Loucy (cell line): ENCODE data around the gene CLEC4C.

Source experiments
- H2AFZ ChIP-seq: fragments of 200-600 bp; sonication (generic); 2 replicates; pipeline ENCODE4 v1.6.0; 2016; ENCODE audit warnings: antibody characterized with exemption, mild to moderate bottlenecking, low read length, moderate library complexity
- H3F3A ChIP-seq: fragments of 200-600 bp; 2 replicates; pipeline ENCODE4 v1.6.0; 2016; ENCODE audit warnings: antibody characterized with exemption, low read depth, mild to moderate bottlenecking
- H3K27me3 ChIP-seq: fragments of 200-600 bp; sonication (generic); 2 replicates; pipeline ENCODE4 v1.6.1; 2014; ENCODE audit warnings: low read length, mild to moderate bottlenecking; ENCODE audit not compliant: insufficient read depth, poor library complexity, severe bottlenecking
- H3K36me3 ChIP-seq: fragments of 200-600 bp; sonication (generic); 2 replicates; pipeline ENCODE4 v1.6.1; 2016; ENCODE audit warnings: low read length; ENCODE audit not compliant: insufficient read depth
- H3K4me1 ChIP-seq: fragments of 200-600 bp; sonication (generic); 2 replicates; pipeline ENCODE4 v1.5.1; 2014; ENCODE audit warnings: low read length, mild to moderate bottlenecking; ENCODE audit not compliant: insufficient read depth, poor library complexity, severe bottlenecking
- H3K4me2 ChIP-seq: fragments of 200-600 bp; sonication (generic); 2 replicates; pipeline ENCODE4 v1.6.0; 2014; ENCODE audit warnings: antibody characterized with exemption, low read length, low read depth, mild to moderate bottlenecking; ENCODE audit not compliant: poor library complexity, severe bottlenecking
- H3K4me3 ChIP-seq: fragments of 200-600 bp; sonication (generic); 2 replicates; pipeline ENCODE4 v1.5.1; 2014; ENCODE audit warnings: low read length, mild to moderate bottlenecking, mixed read lengths; ENCODE audit not compliant: poor library complexity, severe bottlenecking
- H3K79me2 ChIP-seq: fragments of 200-600 bp; sonication (generic); 2 replicates; pipeline ENCODE4 v1.6.1; 2014; ENCODE audit warnings: low read length; ENCODE audit not compliant: insufficient read depth
- H3K9ac ChIP-seq: fragments of 200-600 bp; sonication (generic); 2 replicates; pipeline ENCODE4 v1.6.0; 2014; ENCODE audit warnings: mild to moderate bottlenecking, low read depth, low read length, moderate library complexity; ENCODE audit not compliant: poor library complexity, severe bottlenecking
- H3K9me2 ChIP-seq: fragments of 200-600 bp; sonication (generic); replicated peaks from 2 replicates; pipeline ENCODE4 v1.6.1; 2016; ENCODE audit warnings: low read depth, low read length, mixed read lengths
- H3K9me3 ChIP-seq: fragments of 200-600 bp; sonication (generic); 2 replicates; pipeline ENCODE4 v1.6.1; 2014; ENCODE audit warnings: mild to moderate bottlenecking, antibody characterized with exemption, low read length, low read depth; ENCODE audit not compliant: insufficient read depth
- H4K20me1 ChIP-seq: fragments of 200-600 bp; sonication (generic); 2 replicates; pipeline ENCODE4 v1.6.0; 2014; ENCODE audit warnings: antibody characterized with exemption, low read length, mild to moderate bottlenecking; ENCODE audit not compliant: insufficient read depth, poor library complexity, severe bottlenecking
- CTCF ChIP-seq: fragments of 200-600 bp; sonication (generic); conservative IDR thresholded peaks from 2 replicates; pipeline ENCODE4 v1.5.1; 2014; ENCODE audit warnings: mild to moderate bottlenecking, antibody characterized with exemption, low read length
- EZH2phosphoT487 ChIP-seq: fragments of 200-600 bp; IDR thresholded peaks from 2 replicates; pipeline ENCODE4 v1.6.1; 2018; ENCODE audit warnings: antibody characterized with exemption, mild to moderate bottlenecking, moderate library complexity, borderline replicate concordance

Gene CLEC4C

GRCh38 chr12:7712841-7713442 lies 34.2 kb downstream of the CLEC4C start:
- H3K27me3 ChIP-seq = no peaks in the 10 kb centered on the region
- no peak overlapping the region for H2AFZ ChIP-seq
- no peaks in the 10 kb centered on the region for H3K79me2 ChIP-seq
- no peaks in the 10 kb centered on the region for H3K9me3 ChIP-seq
- no peaks in the 10 kb centered on the region for H3F3A ChIP-seq
- no peaks in the 10 kb centered on the region for H3K4me1 ChIP-seq
- H3K36me3 ChIP-seq = no peaks in the 10 kb centered on the region
- no peak overlapping the region for H3K4me3 ChIP-seq
- H3K9ac ChIP-seq = no peak overlapping the region
- H4K20me1 ChIP-seq = no peaks in the 10 kb centered on the region
- no peaks in the 10 kb centered on the region for H3K9me2 ChIP-seq
- TF ChIP-seq CTCF = no peak
- no peak for TF ChIP-seq EZH2phosphoT487
- no peak overlapping the region for H3K4me2 ChIP-seq

DNA sequence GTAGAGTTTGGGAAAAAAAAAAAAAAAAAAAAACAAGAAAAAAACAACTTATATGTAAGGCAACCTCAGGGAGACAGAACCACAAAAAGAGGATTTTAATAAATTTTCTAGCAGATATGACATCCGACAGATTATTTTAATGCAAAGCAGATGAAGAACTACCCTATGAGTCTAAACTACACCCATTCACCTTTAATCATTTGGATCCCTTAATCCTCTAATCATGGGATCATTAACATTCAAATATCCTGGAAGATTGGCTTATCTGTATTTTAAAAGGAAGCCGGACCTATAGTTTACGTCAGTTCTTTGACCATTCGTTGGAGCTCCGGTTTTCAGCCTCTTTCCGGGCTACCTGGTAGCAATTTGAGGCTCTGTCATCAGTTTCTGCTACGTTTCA lies 36.0 kb downstream of the CLEC4C start, which contains the start of gene DPPA3:
Gene DPPA3 (plus strand): TSS at position 301 of the 400 bp plus-strand sequence. CDS start 138 bp downstream, outside the sequence.
- no peaks in the 10 kb centered on the region for H3K4me1 ChIP-seq
- H3K27me3 ChIP-seq = no peaks in the 10 kb centered on the region
- H2AFZ ChIP-seq = no peak within 1 kb of the TSS
- H3K4me3 ChIP-seq = no peak within 1 kb of the TSS
- no peaks in the 10 kb centered on the region for H3K9me2 ChIP-seq
- H3K9ac ChIP-seq = no peak within 1 kb of the TSS
- H3K79me2 ChIP-seq = no peaks in the 10 kb centered on the region
- no peaks in the 10 kb centered on the region for H3F3A ChIP-seq
- no peak for TF ChIP-seq CTCF
- no peak for TF ChIP-seq EZH2phosphoT487
- no peak within 1 kb of the TSS for H3K4me2 ChIP-seq
- no peaks in the 10 kb centered on the region for H4K20me1 ChIP-seq
- no peaks in the 10 kb centered on the region for H3K36me3 ChIP-seq
- no peaks in the 10 kb centered on the region for H3K9me3 ChIP-seq

- no peak overlapping the region for H2AFZ ChIP-seq
- H3K27me3 ChIP-seq = no peaks in the 10 kb centered on the region
- no peaks in the 10 kb centered on the region for H3K4me1 ChIP-seq
- H3K9me3 ChIP-seq = no peaks in the 10 kb centered on the region
- no peak overlapping the region for H3K4me3 ChIP-seq
- no peaks in the 10 kb centered on the region for H4K20me1 ChIP-seq
- H3K36me3 ChIP-seq = no peaks in the 10 kb centered on the region
- H3K9me2 ChIP-seq = no peaks in the 10 kb centered on the region
- H3F3A ChIP-seq = no peaks in the 10 kb centered on the region
- H3K9ac ChIP-seq = no peak overlapping the region
- H3K4me2 ChIP-seq = no peak overlapping the region
- TF ChIP-seq EZH2phosphoT487 (no peak), CTCF (no peak)
- no peaks in the 10 kb centered on the region for H3K79me2 ChIP-seq
These were observed 37.1 kb downstream of the CLEC4C start for GRCh38 chr12:7709969-7710675.
